ENCODE results near the gene ARHGEF1. TPM values are rescaled to one million over a fixed set of nuclear protein-coding genes. Genes with fewer than 3 reads are reported as not detected.
"Not testable (repeated sequence)": the region's sequence is repeated elsewhere in the genome, so short reads cannot be mapped to it uniquely, and the experiment has no call there.

Gene ARHGEF1
- total and polyA plus RNA-seq, 2 donors = 20.1 to 59.2 TPM

- H3K36me3 ChIP-seq (ENCODE audit: insufficient read depth) = peaks cover 4% of the 10 kb centered on the region
- no peaks in the 10 kb centered on the region for H3K4me1 ChIP-seq (ENCODE audit: insufficient read depth)
- no peak overlapping the region for H3K27ac ChIP-seq (ENCODE audit: low read depth)
- no peak overlapping the region for H3K4me3 ChIP-seq (ENCODE audit: low read depth, low read length)
- WGBS = 74% methylated on average over 11 of the region's 11 CpGs
- DNase-seq (ENCODE audit: extremely low spot score) = no peak
Observed at GRCh38 chr19:41908724-41909464, 25.9 kb downstream of the ARHGEF1 start.

- Histone ChIP-seq H3K4me3 (ENCODE audit: low read depth, low read length) (no peak overlapping the region), H3K4me1 (ENCODE audit: insufficient read depth) (no peaks in the 10 kb centered on the region), H3K36me3 (ENCODE audit: insufficient read depth) (peaks cover 4% of the 10 kb centered on the region), H3K27ac (ENCODE audit: low read depth) (no peak overlapping the region)
- DNase-seq (ENCODE audit: extremely low spot score) = no peak
- 46% methylated on average over 13 of the region's 13 CpGs for WGBS
Observed at GRCh38 chr19:41909706-41910105, 26.7 kb downstream of the ARHGEF1 start.

GRCh38 chr19:41910240-41910991 is 27.4 kb downstream of the ARHGEF1 start:
- no peaks in the 10 kb centered on the region for H3K4me1 ChIP-seq (ENCODE audit: insufficient read depth)
- WGBS = 58% methylated on average over 12 of the region's 12 CpGs
- no peak overlapping the region for H3K27ac ChIP-seq (ENCODE audit: low read depth)
- peaks cover 4% of the 10 kb centered on the region for H3K36me3 ChIP-seq (ENCODE audit: insufficient read depth)
- no peak for DNase-seq (ENCODE audit: extremely low spot score)
- no peak overlapping the region for H3K4me3 ChIP-seq (ENCODE audit: low read depth, low read length)

- Histone ChIP-seq H3K36me3 (ENCODE audit: insufficient read depth) (peaks cover 4% of the 10 kb centered on the region), H3K27ac (ENCODE audit: low read depth) (no peak overlapping the region)
- WGBS = 62% methylated on average over 13 of the region's 13 CpGs
Observed at GRCh38 chr19:41910992-41911888, 28.3 kb downstream of the ARHGEF1 start.

GRCh38 chr19:41911889-41912731 is 29.1 kb downstream of the ARHGEF1 start:
- no peak for DNase-seq (ENCODE audit: extremely low spot score)
- H3K36me3 ChIP-seq (ENCODE audit: insufficient read depth) = no peaks in the 10 kb centered on the region
- WGBS = 8% methylated on average over 29 of the region's 29 CpGs
- no peaks in the 10 kb centered on the region for H3K4me1 ChIP-seq (ENCODE audit: insufficient read depth)
- H3K4me3 ChIP-seq (ENCODE audit: low read depth, low read length) = no peak overlapping the region
- no peak overlapping the region for H3K27ac ChIP-seq (ENCODE audit: low read depth)

More at GRCh38 chr19:41910992-41911888, 28.3 kb downstream of the ARHGEF1 start:
- no peak overlapping the region for H3K4me3 ChIP-seq (ENCODE audit: low read depth, low read length)
- H3K4me1 ChIP-seq (ENCODE audit: insufficient read depth) = no peaks in the 10 kb centered on the region
- no peak for DNase-seq (ENCODE audit: extremely low spot score)

GRCh38 chr19:41912899-41913537 is 30.0 kb downstream of the ARHGEF1 start:
- Histone ChIP-seq H3K27ac (ENCODE audit: low read depth) (no peak overlapping the region), H3K4me1 (ENCODE audit: insufficient read depth) (no peaks in the 10 kb centered on the region), H3K4me3 (ENCODE audit: low read depth, low read length) (no peak overlapping the region), H3K36me3 (ENCODE audit: insufficient read depth) (no peaks in the 10 kb centered on the region)
- WGBS = under 1% methylated on average over 51 of the region's 51 CpGs
- no peak for DNase-seq (ENCODE audit: extremely low spot score)

- no peak overlapping the region for H3K4me3 ChIP-seq (ENCODE audit: low read depth, low read length)
- no peak overlapping the region for H3K27ac ChIP-seq (ENCODE audit: low read depth)
- H3K4me1 ChIP-seq (ENCODE audit: insufficient read depth) = no peaks in the 10 kb centered on the region
- no peaks in the 10 kb centered on the region for H3K36me3 ChIP-seq (ENCODE audit: insufficient read depth)
- 8% methylated on average over 21 of the region's 21 CpGs for WGBS
- DNase-seq (ENCODE audit: extremely low spot score) = no peak
Observed at GRCh38 chr19:41913538-41914423, 30.8 kb downstream of the ARHGEF1 start.

- H3K36me3 ChIP-seq (ENCODE audit: insufficient read depth); H3K27ac ChIP-seq (ENCODE audit: low read depth); H3K4me1 ChIP-seq (ENCODE audit: insufficient read depth); H3K4me3 ChIP-seq (ENCODE audit: low read depth, low read length); DNase-seq (ENCODE audit: extremely low spot score): not testable (repeated sequence)
- 1% methylated on average over 4 of the region's 5 CpGs for WGBS
Observed at GRCh38 chr19:41914424-41914834, 31.4 kb downstream of the ARHGEF1 start.

- Histone ChIP-seq H3K27ac (ENCODE audit: low read depth) (no peak overlapping the region), H3K4me3 (ENCODE audit: low read depth, low read length) (no peak overlapping the region), H3K36me3 (ENCODE audit: insufficient read depth) (no peaks in the 10 kb centered on the region), H3K4me1 (ENCODE audit: insufficient read depth) (no peaks in the 10 kb centered on the region)
- no peak for DNase-seq (ENCODE audit: extremely low spot score)
- WGBS = 4% methylated on average over 38 of the region's 38 CpGs
Observed at GRCh38 chr19:41915021-41915775, 32.2 kb downstream of the ARHGEF1 start.

- WGBS = 26% methylated on average over 27 of the region's 27 CpGs
- H3K4me1 ChIP-seq (ENCODE audit: insufficient read depth) = no peaks in the 10 kb centered on the region
- H3K4me3 ChIP-seq (ENCODE audit: low read depth, low read length) = no peak overlapping the region
- no peak overlapping the region for H3K27ac ChIP-seq (ENCODE audit: low read depth)
- H3K36me3 ChIP-seq (ENCODE audit: insufficient read depth) = no peaks in the 10 kb centered on the region
- DNase-seq (ENCODE audit: extremely low spot score) = no peak
Observed at GRCh38 chr19:41915776-41916414, 32.9 kb downstream of the ARHGEF1 start.

- H3K27ac ChIP-seq (ENCODE audit: low read depth) = no peak overlapping the region
- H3K4me3 ChIP-seq (ENCODE audit: low read depth, low read length) = no peak overlapping the region
- H3K4me1 ChIP-seq (ENCODE audit: insufficient read depth) = no peaks in the 10 kb centered on the region
- no peaks in the 10 kb centered on the region for H3K36me3 ChIP-seq (ENCODE audit: insufficient read depth)
- 50% methylated on average over 12 of the region's 12 CpGs for WGBS
- no peak for DNase-seq (ENCODE audit: extremely low spot score)
Observed at GRCh38 chr19:41917676-41918075, 34.7 kb downstream of the ARHGEF1 start.

Measured in urinary bladder (tissue), 4 donors.